ENCODE results near the gene HMGA1.

DNA sequence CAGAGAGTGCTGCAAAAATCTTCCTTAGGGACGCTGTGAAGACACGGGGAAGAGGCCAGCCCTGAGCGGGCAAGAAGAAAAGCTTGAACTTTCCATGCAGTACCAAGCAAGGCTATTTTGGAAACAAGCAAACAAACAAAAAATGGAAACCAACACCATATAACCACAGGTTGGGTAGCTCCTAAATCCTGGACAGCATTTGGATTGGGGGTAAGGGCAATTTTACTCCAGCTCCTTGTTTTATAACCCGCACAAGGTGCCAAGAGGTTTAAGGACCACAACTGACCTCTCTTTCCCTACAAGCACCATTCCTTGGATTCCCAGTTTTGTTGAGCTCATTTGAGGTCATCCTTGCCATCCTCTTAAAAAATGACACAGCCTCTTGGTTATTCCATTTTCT lies 43.5 kb downstream of the HMGA1 start:
- TF ChIP-seq, protein P1, sequence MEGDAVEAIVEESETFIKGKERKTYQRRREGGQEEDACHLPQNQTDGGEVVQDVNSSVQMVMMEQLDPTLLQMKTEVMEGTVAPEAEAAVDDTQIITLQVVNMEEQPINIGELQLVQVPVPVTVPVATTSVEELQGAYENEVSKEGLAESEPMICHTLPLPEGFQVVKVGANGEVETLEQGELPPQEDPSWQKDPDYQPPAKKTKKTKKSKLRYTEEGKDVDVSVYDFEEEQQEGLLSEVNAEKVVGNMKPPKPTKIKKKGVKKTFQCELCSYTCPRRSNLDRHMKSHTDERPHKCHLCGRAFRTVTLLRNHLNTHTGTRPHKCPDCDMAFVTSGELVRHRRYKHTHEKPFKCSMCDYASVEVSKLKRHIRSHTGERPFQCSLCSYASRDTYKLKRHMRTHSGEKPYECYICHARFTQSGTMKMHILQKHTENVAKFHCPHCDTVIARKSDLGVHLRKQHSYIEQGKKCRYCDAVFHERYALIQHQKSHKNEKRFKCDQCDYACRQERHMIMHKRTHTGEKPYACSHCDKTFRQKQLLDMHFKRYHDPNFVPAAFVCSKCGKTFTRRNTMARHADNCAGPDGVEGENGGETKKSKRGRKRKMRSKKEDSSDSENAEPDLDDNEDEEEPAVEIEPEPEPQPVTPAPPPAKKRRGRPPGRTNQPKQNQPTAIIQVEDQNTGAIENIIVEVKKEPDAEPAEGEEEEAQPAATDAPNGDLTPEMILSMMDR (IDR thresholded peaks at IDR 0.05) = no peak
- no peak for TF ChIP-seq POLR2A (IDR thresholded peaks at IDR 0.05)

Data from right lobe of liver (tissue), 4 donors.